ENCODE measurements around the gene MEAF6. TPM values are rescaled to one million over a fixed set of nuclear protein-coding genes. Genes with fewer than 3 reads are reported as not detected.

The MEAF6 gene
- total and polyA plus RNA-seq, 10 donors = 39.5 to 69.0 (median 56.2) TPM

DNA sequence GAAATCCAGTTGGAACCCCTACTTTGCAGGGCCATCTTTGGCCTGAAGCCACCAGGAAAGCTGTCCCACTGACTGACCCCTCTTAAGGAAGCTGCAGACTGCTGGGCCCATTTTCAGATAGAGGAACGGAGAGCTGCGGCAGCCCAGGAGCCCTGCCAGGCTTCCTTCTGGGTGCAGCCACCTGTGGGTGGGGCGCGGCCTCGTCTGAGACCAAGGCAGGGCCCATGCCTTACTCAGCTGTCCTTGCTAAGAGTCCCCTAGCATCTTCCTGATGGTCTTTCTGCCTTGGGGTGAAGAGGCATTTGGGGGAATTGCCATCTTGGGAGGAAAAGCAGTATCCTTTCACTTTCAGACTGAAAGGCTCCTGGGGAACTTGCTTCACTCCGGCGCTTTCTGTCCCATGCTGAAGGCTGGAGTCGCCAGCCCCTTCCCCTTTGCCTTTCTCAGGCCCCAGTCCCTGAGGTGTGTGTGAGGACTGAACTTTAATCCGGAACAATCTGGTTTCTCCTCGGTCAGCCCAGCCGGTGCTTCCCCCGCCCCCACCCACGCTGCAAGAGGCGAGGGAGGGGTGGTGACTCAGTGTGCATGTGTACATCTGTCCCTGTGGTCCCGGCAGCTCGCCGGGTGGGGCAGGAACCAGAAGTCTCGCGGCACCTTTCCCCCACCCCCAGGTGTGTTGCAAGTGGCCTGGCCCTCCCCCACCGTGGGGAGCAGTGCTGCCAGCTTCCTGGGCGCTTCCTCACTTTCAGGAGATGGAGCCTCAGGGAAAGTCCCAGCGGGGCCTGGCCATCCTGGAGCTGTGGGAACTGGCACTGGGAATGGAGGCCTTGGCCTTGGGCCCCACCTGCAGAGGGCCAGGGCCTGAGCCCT is 35.1 kb downstream of the MEAF6 start:
- TF ChIP-seq POLR2A (IDR thresholded peaks at IDR 0.05) (peak in 1 of 3 donors; percentile 26), POLR2AphosphoS5 (IDR thresholded peaks at IDR 0.05) (peak; percentile 84 to 90 (median 87))
- TF ChIP-seq, protein P1, sequence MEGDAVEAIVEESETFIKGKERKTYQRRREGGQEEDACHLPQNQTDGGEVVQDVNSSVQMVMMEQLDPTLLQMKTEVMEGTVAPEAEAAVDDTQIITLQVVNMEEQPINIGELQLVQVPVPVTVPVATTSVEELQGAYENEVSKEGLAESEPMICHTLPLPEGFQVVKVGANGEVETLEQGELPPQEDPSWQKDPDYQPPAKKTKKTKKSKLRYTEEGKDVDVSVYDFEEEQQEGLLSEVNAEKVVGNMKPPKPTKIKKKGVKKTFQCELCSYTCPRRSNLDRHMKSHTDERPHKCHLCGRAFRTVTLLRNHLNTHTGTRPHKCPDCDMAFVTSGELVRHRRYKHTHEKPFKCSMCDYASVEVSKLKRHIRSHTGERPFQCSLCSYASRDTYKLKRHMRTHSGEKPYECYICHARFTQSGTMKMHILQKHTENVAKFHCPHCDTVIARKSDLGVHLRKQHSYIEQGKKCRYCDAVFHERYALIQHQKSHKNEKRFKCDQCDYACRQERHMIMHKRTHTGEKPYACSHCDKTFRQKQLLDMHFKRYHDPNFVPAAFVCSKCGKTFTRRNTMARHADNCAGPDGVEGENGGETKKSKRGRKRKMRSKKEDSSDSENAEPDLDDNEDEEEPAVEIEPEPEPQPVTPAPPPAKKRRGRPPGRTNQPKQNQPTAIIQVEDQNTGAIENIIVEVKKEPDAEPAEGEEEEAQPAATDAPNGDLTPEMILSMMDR (IDR thresholded peaks at IDR 0.05 in 8 of 11, conservative IDR thresholded peaks at IDR 0.05 in 3 of 11) = peak in 1 of 11 experiments; percentile 17
- 4 to 6% (median 4%) methylated on average over 21 to 22 of the region's 22 CpGs for WGBS, 5 donors
- Histone ChIP-seq H3K36me3 (peaks cover 3 to 87% (median 57%) of the 10 kb centered on the region in 6 donors), H3K4me3 (peak overlapping the region; percentile 27 to 97 (median 84)), H3K9me3 (no peaks in the 10 kb centered on the region), H3K27me3 (replicated peaks in 1 of 7) (no peaks in the 10 kb centered on the region), H3K4me1 (peaks cover 58 to 97% (median 85%) of the 10 kb centered on the region in 6 donors), H3K27ac (peak overlapping the region; percentile 76 to 98 (median 94))
- DNase-seq = peak; percentile 96
- intact Hi-C loops (cut with DNase I; ENCODE audit: low total_unique reads) = no loop called here

DNA sequence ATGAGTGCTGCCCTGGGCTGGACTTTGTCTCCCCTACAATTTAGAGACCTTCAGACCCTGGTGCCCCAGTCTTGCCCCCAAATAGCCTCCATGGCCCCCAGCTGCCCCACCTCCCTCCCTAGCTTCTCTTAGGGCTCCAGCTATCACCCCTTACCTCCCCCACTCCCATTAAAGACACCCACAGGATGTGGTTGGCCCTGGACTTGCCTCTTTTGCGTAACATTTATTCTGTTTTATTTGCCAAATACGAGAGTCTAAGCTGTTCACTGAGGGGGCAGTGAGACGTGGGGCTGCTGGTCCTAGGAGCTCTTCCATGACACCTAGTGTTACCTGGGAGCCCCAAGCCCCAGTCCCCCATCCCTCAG is 35.7 kb downstream of the MEAF6 start:
- DNase-seq = no peak
- Histone ChIP-seq H3K4me3 (peak overlapping the region; percentile 27 to 97 (median 84)), H3K36me3 (peaks cover 3 to 81% (median 52%) of the 10 kb centered on the region in 6 donors), H3K27ac (peak overlapping the region; percentile 76 to 98 (median 94)), H3K27me3 (replicated peaks in 1 of 7) (no peaks in the 10 kb centered on the region), H3K4me1 (peaks cover 56 to 94% (median 82%) of the 10 kb centered on the region in 6 donors), H3K9me3 (no peaks in the 10 kb centered on the region)
- TF ChIP-seq POLR2A (IDR thresholded peaks at IDR 0.05) = no peak
- TF ChIP-seq, protein P1 (IDR thresholded peaks at IDR 0.05 in 8 of 11, conservative IDR thresholded peaks at IDR 0.05 in 3 of 11) = no peak
- peak in 1 of 3 donors; percentile 71 for TF ChIP-seq POLR2AphosphoS5 (IDR thresholded peaks at IDR 0.05)
- 2 to 14% (median 7%) methylated on average over 3 of the region's 3 CpGs for WGBS, 5 donors
- intact Hi-C loops (cut with DNase I; ENCODE audit: low total_unique reads) = no loop called here

DNA sequence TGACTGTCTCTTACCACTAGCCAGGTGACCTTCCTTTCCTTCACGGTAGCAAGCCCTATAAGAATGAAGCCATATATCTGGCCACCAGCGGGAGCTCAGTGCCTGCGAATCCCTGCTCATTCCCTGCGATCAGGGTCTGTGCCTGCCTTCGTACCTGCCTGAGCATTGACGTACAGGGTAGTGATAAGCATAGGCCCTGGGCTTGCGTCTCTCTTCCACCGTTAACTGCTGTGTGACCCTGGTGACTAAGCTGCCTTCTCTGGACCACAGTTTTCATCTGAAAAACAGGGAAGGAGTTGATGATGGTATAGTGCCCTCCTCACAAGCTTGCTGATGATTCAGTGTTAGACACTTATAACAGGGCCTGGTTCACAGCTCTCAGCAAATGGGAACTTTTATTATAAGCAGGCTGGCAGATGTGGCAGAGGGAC is 36.1 kb downstream of the MEAF6 start:
- WGBS, 5 donors = 52 to 82% (median 64%) methylated on average over 8 of the region's 8 CpGs
- peaks cover 60 to 94% (median 82%) of the 10 kb centered on the region in 6 donors for H3K4me1 ChIP-seq

More for the DNA sequence above, 36.1 kb downstream of the MEAF6 start:
- H3K36me3 ChIP-seq = peaks cover 3 to 77% (median 48%) of the 10 kb centered on the region in 6 donors
- H3K27ac ChIP-seq = peak overlapping the region; percentile 76 to 98 (median 94)
- peak in 1 of 3 donors; percentile 1 for TF ChIP-seq POLR2AphosphoS5 (IDR thresholded peaks at IDR 0.05)
- TF ChIP-seq, protein P1 (IDR thresholded peaks at IDR 0.05 in 8 of 11, conservative IDR thresholded peaks at IDR 0.05 in 3 of 11) = no peak
- H3K4me3 ChIP-seq = peak overlapping the region; percentile 83 to 97 (median 86)
- H3K9me3 ChIP-seq = no peaks in the 10 kb centered on the region
- intact Hi-C loops (cut with DNase I; ENCODE audit: low total_unique reads) = no loop called here
- no peaks in the 10 kb centered on the region for H3K27me3 ChIP-seq (replicated peaks in 1 of 7)
- no peak for DNase-seq

All from spleen (tissue), 11 donors.